HFFc6 (cell line): ENCODE data around the gene ZNF518B. TPM values are rescaled to one million over a fixed set of nuclear protein-coding genes. Genes with fewer than 3 reads are reported as not detected.

Experiments used
- DNase-seq: peaks from one replicate; pipeline ENCODE4 v3.0.0-alpha.2; 2018
- H3K27ac Mint-ChIP-seq: 2 replicates; pipeline ENCODE4 v1.8.0; 2020; ENCODE audit warnings: mild to moderate bottlenecking, mixed read lengths
- H3K27me3 Mint-ChIP-seq: 2 replicates; pipeline ENCODE4 v1.8.0; 2021; ENCODE audit warnings: mild to moderate bottlenecking, moderate library complexity, mixed read lengths; ENCODE audit not compliant: insufficient read depth
- H3K36me3 Mint-ChIP-seq: 2 replicates; pipeline ENCODE4 v1.8.0; 2021; ENCODE audit warnings: low read depth, mixed read lengths
- H3K4me1 Mint-ChIP-seq: 2 replicates; pipeline ENCODE4 v1.8.0; 2020; ENCODE audit warnings: low read depth, mixed read lengths
- H3K4me3 Mint-ChIP-seq: 2 replicates; pipeline ENCODE4 v1.8.0; 2020; ENCODE audit warnings: mild to moderate bottlenecking, moderate library complexity, mixed read lengths
- H3K9me3 Mint-ChIP-seq: 2 replicates; pipeline ENCODE4 v1.8.0; 2020; ENCODE audit warnings: mild to moderate bottlenecking, mixed read lengths
- total RNA-seq, 6 experiments: library from RNA; stranded (reverse); fragmentation: NEBNext Ultra II Directional; extraction: Animal tissue kit (Norgen Biotek cat#: 25700); gene quantifications; 2 replicates in 1 of 6; 3 replicates in 5 of 6; pipeline ENCODE4 v1.2.3, GENCODE V29; 2021
- TF ChIP-seq, protein P1 (sequence below): fragments of 200-600 bp; sonication (generic); IDR thresholded peaks from 2 replicates; pipeline ENCODE4 v1.5.0; 2021; ENCODE audit warnings: antibody characterized with exemption, mild to moderate bottlenecking

ZNF518B gene
- total RNA-seq, 6 experiments from 2014 or later = 13.2 to 15.7 (median 15.1) TPM

- Mint-ChIP-seq H3K9me3 (no peaks in the 10 kb centered on the region), H3K4me1 (no peaks in the 10 kb centered on the region), H3K36me3 (no peaks in the 10 kb centered on the region), H3K27ac (no peak overlapping the region), H3K4me3 (no peak overlapping the region), H3K27me3 (peaks cover 27% of the 10 kb centered on the region)
- TF ChIP-seq, protein P1, sequence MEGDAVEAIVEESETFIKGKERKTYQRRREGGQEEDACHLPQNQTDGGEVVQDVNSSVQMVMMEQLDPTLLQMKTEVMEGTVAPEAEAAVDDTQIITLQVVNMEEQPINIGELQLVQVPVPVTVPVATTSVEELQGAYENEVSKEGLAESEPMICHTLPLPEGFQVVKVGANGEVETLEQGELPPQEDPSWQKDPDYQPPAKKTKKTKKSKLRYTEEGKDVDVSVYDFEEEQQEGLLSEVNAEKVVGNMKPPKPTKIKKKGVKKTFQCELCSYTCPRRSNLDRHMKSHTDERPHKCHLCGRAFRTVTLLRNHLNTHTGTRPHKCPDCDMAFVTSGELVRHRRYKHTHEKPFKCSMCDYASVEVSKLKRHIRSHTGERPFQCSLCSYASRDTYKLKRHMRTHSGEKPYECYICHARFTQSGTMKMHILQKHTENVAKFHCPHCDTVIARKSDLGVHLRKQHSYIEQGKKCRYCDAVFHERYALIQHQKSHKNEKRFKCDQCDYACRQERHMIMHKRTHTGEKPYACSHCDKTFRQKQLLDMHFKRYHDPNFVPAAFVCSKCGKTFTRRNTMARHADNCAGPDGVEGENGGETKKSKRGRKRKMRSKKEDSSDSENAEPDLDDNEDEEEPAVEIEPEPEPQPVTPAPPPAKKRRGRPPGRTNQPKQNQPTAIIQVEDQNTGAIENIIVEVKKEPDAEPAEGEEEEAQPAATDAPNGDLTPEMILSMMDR = no peak
- DNase-seq = no peak
Observed at GRCh38 chr4:10496200-10496599, 39.0 kb upstream of the ZNF518B start.

DNA sequence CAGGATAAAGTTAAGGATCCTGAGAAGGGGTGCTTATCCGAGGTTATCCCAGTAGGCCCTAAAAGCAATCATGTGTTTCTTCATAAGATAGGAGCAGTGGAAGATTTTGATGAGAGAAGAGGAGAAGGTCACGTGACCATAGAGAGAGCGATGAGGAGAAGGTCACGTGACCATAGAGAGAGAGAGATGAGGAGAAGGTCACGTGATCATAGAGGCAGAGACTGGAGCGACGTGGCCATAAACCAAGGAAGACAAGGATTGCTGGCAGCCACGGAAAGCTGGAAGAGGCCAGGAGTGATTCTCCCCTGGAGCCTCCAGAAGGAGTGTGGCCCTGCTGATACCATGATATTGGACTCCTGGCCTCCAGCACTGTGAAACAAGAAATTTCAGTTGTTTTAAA is 38.4 kb upstream of the ZNF518B start:
- Mint-ChIP-seq H3K27ac (no peak overlapping the region), H3K36me3 (no peaks in the 10 kb centered on the region), H3K4me1 (no peaks in the 10 kb centered on the region), H3K4me3 (no peak overlapping the region), H3K27me3 (peaks cover 25% of the 10 kb centered on the region), H3K9me3 (no peaks in the 10 kb centered on the region)
- DNase-seq = no peak
- TF ChIP-seq, protein P1 = no peak

GRCh38 chr4:10492464-10492863 is 35.2 kb upstream of the ZNF518B start:
- Mint-ChIP-seq H3K4me1 (no peaks in the 10 kb centered on the region), H3K4me3 (no peak overlapping the region), H3K36me3 (no peaks in the 10 kb centered on the region), H3K27ac (no peak overlapping the region), H3K9me3 (no peaks in the 10 kb centered on the region), H3K27me3 (peaks cover 31% of the 10 kb centered on the region)
- TF ChIP-seq, protein P1 = no peak
- no peak for DNase-seq

GRCh38 chr4:10491401-10491800 is 34.2 kb upstream of the ZNF518B start:
- Mint-ChIP-seq H3K4me1 (no peaks in the 10 kb centered on the region), H3K9me3 (no peaks in the 10 kb centered on the region), H3K27ac (no peak overlapping the region), H3K4me3 (no peak overlapping the region), H3K36me3 (no peaks in the 10 kb centered on the region), H3K27me3 (peaks cover 32% of the 10 kb centered on the region)
- no peak for DNase-seq
- TF ChIP-seq, protein P1 = no peak

DNA sequence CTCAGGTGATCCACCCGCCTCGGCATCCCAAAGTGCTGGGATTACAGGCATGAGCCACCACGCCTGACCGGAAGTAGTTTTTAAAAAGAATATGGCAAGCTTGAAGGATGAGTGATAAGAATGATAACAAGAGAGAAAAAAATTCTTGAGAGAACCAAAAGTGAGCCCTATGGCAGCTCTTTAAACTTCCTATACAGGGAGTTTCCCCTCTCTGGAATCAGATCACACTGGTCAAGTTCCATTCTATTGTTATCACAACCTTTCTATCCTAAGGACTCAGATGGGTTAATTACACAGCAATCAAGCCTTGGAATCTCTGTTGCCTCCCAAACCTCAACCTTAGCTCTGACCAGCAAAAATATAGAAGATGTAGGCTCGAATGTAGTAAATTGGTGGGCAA is 33.8 kb upstream of the ZNF518B start:
- H3K36me3 Mint-ChIP-seq = no peaks in the 10 kb centered on the region

More for the DNA sequence above, 33.8 kb upstream of the ZNF518B start:
- DNase-seq = no peak
- Mint-ChIP-seq H3K27me3 (peaks cover 32% of the 10 kb centered on the region), H3K9me3 (no peaks in the 10 kb centered on the region), H3K4me1 (no peaks in the 10 kb centered on the region), H3K27ac (no peak overlapping the region), H3K4me3 (no peak overlapping the region)
- TF ChIP-seq, protein P1 = no peak
